Thoracic aorta (tissue), 2 donors: Measurements from ENCODE around the gene HNRNPUL1. TPM values are rescaled to one million over a fixed set of nuclear protein-coding genes. Genes with fewer than 3 reads are reported as not detected.

ENCODE experiments used
- ATAC-seq: fragments of 150-250 bp; one replicate; pipeline ENCODE4 v1.8.0; 2017; ENCODE audit warnings: low read depth; ENCODE audit not compliant: insufficient number of reproducible peaks, low FRiP score
- DNase-seq: peaks from one replicate; pipeline ENCODE4 v3.0.0-alpha.2; 2020; ENCODE audit warnings: low spot score
- H3K27ac ChIP-seq, 2 donors: fragments of 200-600 bp; sonication (generic); 1 replicate in 1 of 2; 2 replicates in 1 of 2; pipeline ENCODE4 v1.5.1; 2016; ENCODE audit warnings: mild to moderate bottlenecking in 2 of 2, moderate library complexity in 2 of 2
- H3K27me3 ChIP-seq: fragments of 200-600 bp; sonication (generic); replicated peaks from 2 replicates; pipeline ENCODE4 v1.6.0; 2016; ENCODE audit warnings: mild to moderate bottlenecking; ENCODE audit not compliant: insufficient read depth
- H3K36me3 ChIP-seq: fragments of 200-600 bp; sonication (generic); one replicate; pipeline ENCODE4 v1.5.1; 2016
- H3K4me1 ChIP-seq, 2 donors: fragments of 200-600 bp; sonication (generic); 1 replicate in 1 of 2; 2 replicates in 1 of 2; pipeline versions ENCODE4 v1.5.1 to v1.6.0; 2016; ENCODE audit warnings: low read depth in 2 of 2, mild to moderate bottlenecking in 1 of 2; ENCODE audit not compliant: control insufficient read depth in 1 of 2
- H3K4me3 ChIP-seq: fragments of 200-600 bp; sonication (generic); 2 replicates; pipeline ENCODE4 v1.5.1; 2016; ENCODE audit warnings: mild to moderate bottlenecking
- H3K9me3 ChIP-seq: fragments of 200-600 bp; sonication (generic); 2 replicates; pipeline ENCODE4 v1.5.1; 2016
- total RNA-seq, 2 donors: library from RNA; depleted of rRNA; stranded (reverse); fragments of >200 nt; gene quantifications; one replicate each; pipeline versions ENCODE4 v1.1.0 to v1.2.3, GENCODE V29; 2016
- TF ChIP-seq, protein P1 (sequence below): fragments of 200-600 bp; sonication (generic); IDR thresholded peaks from one replicate; pipeline ENCODE4 v1.5.1; 2019; ENCODE audit warnings: antibody characterized with exemption

The HNRNPUL1 gene
- total RNA-seq, 2 donors from 2014 or later: 142 to 147 TPM

DNA sequence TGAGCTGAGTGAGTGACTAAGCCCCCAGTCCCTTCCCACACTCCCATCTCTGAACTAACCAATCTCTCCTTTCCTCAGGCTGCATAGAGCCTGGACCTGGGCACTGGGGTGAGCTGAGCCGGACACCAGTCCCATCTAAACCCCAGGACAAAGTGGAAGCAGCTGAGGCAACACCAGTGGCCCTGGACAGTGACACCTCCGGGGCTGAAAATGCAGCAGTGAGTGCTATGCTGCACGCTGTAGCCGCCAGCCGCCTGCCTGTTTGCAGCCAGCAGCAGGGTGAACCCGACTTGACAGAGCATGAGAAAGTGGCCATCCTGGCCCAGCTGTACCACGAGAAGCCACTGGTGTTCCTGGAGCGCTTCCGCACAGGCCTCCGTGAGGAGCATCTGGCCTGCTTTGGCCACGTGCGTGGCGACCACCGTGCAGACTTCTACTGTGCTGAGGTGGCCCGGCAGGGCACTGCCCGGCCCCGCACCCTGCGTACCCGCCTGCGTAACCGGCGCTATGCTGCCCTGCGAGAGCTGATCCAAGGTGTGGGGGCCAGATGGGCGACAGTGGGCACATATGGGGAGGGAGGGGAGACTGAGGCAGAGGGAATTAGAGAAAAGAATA is 52.2 kb downstream of the HNRNPUL1 start:
- Histone ChIP-seq H3K4me1 (peaks cover 6 to 16% of the 10 kb centered on the region in 2 donors), H3K4me3 (no peak overlapping the region), H3K9me3 (no peaks in the 10 kb centered on the region), H3K36me3 (peaks cover 51% of the 10 kb centered on the region), H3K27me3 (no peaks in the 10 kb centered on the region), H3K27ac (no peak overlapping the region)
- ATAC-seq (no peak), DNase-seq (no peak)
- TF ChIP-seq, protein P1, sequence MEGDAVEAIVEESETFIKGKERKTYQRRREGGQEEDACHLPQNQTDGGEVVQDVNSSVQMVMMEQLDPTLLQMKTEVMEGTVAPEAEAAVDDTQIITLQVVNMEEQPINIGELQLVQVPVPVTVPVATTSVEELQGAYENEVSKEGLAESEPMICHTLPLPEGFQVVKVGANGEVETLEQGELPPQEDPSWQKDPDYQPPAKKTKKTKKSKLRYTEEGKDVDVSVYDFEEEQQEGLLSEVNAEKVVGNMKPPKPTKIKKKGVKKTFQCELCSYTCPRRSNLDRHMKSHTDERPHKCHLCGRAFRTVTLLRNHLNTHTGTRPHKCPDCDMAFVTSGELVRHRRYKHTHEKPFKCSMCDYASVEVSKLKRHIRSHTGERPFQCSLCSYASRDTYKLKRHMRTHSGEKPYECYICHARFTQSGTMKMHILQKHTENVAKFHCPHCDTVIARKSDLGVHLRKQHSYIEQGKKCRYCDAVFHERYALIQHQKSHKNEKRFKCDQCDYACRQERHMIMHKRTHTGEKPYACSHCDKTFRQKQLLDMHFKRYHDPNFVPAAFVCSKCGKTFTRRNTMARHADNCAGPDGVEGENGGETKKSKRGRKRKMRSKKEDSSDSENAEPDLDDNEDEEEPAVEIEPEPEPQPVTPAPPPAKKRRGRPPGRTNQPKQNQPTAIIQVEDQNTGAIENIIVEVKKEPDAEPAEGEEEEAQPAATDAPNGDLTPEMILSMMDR: no peak

DNA sequence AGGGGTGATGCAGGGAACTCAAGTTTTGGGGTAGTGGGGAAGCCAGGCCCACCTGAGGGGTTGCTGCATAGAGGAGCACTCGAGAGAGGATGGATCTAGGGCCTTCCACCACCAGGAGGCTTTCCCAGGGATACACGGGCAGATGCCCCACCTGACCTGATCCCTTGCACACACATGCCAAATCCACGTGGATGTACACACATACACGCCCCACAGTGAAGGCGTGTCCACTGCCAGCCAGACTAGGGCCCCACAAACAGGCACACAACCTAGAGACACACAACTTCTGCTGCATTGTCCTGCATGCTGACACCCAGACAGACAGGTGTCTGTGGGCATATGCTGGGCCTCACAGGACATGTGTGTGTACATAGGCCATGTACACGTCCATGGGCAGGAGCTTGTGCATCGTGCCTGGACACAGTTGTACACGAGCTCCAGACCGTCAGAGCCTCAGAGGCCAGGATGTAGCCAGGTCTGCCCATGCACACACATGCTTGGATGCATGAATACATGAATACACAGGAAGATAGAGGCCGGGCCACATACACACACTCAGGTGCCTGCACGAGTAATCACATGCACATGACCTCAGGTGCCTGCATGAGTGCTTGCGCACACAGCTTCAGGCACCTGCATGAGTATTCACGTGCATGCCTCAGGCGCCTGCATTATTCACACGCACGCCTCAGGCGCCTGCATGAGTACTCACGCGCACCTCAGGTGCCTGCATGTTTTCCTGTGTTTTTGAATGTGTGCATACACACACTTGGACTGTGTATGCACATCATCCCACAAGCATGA is 54.7 kb downstream of the HNRNPUL1 start:
- TF ChIP-seq, protein P1: no peak
- Histone ChIP-seq H3K4me3 (no peak overlapping the region), H3K27ac (no peak overlapping the region), H3K27me3 (no peaks in the 10 kb centered on the region), H3K4me1 (peaks cover 17 to 25% of the 10 kb centered on the region in 2 donors), H3K9me3 (no peaks in the 10 kb centered on the region), H3K36me3 (peaks cover 45% of the 10 kb centered on the region)
- DNase-seq: no peak
- no peak for ATAC-seq

DNA sequence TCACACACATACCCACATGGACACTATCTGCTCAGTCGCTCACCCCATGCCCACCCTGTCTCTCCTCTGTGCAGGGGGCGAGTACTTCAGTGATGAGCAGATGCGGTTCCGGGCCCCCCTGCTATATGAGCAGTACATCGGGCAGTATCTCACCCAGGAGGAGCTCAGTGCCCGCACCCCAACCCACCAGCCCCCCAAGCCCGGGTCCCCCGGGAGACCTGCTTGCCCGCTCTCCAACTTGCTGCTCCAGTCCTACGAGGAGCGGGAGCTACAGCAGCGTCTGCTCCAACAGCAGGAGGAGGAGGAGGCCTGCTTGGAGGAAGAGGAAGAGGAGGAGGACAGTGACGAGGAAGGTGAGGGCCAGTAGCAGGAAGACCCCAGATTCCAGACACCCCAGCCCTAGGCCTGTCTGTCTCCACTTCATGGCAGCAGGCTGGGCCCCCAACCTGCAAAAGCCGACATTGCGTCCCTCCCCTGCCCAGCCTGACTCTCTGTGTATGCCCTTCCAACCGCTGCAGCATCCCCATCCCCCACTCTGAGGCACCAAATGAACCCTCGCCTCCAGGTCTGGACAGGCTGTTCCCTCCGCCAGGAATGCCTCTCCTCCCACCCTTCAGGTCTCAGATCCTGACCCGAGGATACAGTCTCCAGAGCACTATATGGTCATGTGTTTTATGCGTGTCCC is 55.5 kb downstream of the HNRNPUL1 start:
- H3K36me3 ChIP-seq: peaks cover 45% of the 10 kb centered on the region
- DNase-seq (no peak), ATAC-seq (no peak)
- no peaks in the 10 kb centered on the region for H3K27me3 ChIP-seq
- H3K9me3 ChIP-seq: no peaks in the 10 kb centered on the region
- H3K4me1 ChIP-seq: peaks cover 19 to 33% of the 10 kb centered on the region in 2 donors
- H3K27ac ChIP-seq: no peak overlapping the region
- H3K4me3 ChIP-seq: no peak overlapping the region
- TF ChIP-seq, protein P1: no peak

DNA sequence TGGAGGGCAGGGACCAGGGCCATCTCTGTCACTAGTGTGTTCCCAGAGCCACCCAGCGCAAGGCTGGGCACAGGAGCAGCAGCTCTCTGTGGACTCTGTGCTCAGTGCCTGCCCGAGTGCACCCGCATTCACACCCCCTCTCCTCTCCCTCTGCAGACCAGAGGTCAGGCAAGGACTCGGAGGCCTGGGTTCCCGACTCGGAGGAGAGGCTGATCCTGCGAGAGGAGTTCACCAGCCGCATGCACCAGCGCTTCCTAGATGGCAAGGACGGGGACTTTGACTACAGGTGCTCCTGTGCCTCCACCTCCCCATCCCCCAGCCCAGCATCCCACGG is 56.0 kb downstream of the HNRNPUL1 start:
- Histone ChIP-seq H3K36me3 (peaks cover 45% of the 10 kb centered on the region), H3K4me3 (no peak overlapping the region), H3K27ac (no peak overlapping the region), H3K27me3 (no peaks in the 10 kb centered on the region), H3K4me1 (peaks cover 19 to 38% of the 10 kb centered on the region in 2 donors), H3K9me3 (no peaks in the 10 kb centered on the region)
- ATAC-seq (no peak), DNase-seq (no peak)
- TF ChIP-seq, protein P1: no peak

DNA sequence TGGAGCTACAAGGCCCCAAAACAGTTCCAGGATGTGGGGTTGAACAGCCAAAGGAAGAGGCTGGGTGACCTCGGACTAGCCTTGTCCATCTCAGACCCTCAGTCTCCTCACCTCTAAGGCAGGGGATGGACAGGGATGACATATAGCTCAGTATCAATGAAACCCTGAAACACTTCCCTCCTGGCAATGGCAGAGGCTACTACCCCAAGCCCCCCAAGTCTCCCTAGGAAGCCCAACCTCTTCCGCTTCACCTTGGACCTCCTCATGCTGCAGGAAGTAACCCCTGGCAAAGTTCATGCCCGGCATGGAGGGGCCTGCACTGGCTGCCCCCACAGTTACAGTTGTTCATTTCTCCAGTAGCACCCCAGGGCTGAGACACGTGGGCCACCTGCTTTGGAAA is 56.4 kb downstream of the HNRNPUL1 start:
- H3K36me3 ChIP-seq: peaks cover 45% of the 10 kb centered on the region
- DNase-seq (no peak), ATAC-seq (no peak)
- TF ChIP-seq, protein P1: no peak
- no peak overlapping the region for H3K27ac ChIP-seq
- no peaks in the 10 kb centered on the region for H3K27me3 ChIP-seq
- H3K4me1 ChIP-seq: peaks cover 20 to 40% of the 10 kb centered on the region in 2 donors
- no peaks in the 10 kb centered on the region for H3K9me3 ChIP-seq
- no peak overlapping the region for H3K4me3 ChIP-seq
